ENCODE results near the gene BMERB1.
"Not testable (repeated sequence)": the region's sequence is repeated elsewhere in the genome, so short reads cannot be mapped to it uniquely, and the experiment has no call there.

BMERB1 gene

DNA sequence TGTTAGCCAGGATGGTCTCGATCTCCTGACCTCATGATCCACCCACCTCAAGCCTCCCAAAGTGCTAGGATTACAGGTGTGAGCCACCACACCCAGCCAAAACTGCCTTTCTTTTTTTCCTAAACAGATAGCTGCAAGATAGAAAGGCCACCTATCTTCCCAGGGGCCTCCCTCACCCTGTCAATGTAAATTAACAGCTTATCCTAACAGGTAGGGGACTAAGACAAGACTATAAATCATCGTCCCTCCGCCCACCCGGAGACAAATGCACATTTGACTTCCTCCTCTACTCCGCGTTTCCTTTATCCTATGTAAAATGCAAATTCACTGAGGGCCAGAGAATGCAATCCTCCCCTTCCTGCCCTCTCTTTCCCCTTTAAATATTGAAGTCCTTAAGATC, 137.2 kb downstream of the BMERB1 start:
- DNase-seq = no peak

DNA sequence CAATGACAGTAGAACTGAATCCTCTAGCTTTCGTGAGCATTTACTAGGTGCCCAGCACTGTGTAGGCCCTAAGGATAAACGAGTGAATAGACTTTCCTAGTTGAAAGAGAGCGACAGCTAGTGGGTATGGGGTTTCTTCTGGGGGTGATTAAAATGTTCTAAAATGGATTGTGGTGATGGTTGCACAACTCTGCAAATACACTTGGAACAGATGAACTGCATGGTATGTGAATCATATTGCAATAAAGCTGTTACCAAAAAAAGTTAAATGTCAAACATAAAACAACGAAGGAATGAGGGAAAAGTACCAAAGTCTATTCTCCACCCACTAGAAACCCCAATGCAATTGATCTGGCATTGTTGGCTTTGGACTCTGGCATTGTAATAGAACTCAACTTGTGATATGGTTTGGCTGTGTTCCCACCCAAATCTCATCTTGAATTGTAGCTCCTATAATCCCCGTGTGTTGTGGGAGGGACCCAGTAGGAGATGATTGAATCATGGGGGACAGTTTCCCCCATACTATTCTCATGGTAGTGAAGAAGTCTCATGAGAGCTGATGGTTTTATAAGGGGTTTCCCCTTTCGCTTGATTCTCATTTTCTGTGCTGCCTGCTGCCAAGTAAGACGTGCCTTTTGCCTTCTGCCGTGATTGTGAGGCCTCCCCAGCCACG, 138.1 kb downstream of the BMERB1 start:
- peak; percentile 55 for DNase-seq

DNA sequence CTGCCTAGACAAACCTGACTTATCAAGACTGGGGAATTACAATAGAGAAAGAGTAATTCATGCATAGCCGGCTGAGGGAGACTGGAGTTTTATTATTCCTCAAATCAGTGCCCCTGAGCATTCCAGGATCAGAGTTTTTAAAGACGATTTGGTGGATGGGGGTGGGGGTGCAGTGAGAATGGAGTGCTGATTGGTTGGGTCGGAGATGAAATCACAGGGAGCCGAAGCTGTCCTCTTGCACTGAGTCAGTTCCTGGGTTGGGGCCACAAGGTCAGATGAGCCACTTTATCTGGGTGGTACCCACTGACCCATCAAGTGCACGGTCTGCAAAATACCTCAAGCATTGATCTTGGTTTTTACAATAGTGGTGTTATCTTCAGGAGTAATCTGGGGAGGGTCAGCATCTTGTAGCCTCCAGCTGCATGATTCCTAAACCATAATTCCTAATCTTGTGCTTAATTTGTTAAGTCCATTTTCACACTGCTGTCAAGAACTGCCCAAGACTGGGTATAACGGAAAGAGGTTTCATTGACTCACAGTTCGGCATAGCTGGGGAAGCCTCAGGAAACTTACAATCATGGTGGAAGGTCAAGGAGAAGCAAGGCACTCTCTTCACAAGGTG, 139.0 kb downstream of the BMERB1 start:
- DNase-seq = no peak

DNA sequence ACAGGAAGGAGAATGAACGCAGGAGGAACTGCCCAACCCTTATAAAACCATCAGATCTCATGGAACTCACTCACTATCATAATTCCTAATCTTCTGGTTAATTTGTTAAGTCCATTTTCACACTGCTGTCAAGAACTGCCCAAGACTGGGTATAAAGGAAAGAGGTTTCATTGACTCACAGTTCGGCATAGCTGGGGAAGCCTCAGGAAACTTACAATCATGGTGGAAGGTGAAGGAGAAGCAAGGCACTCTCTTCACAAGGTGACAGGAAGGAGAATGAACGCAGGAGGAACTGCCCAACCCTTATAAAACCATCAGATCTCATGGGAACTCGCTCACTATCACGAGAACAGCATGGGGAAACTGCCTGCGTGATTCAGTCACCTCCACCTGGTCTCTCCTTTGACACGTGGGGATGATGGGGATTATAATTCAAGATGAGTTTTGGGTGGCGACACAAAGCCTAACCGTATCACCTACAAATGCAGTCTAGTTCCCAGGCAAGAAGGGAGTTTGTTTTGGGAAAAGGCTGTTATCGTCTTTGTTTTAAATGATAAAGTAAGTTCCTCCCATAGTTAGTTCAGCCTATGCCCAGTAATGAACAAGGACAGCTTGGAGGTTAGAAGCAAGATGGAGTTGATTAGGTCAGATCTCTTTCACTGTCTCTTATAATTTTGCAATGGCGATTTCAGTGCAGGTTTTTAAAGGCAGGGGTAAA, 139.7 kb downstream of the BMERB1 start:
- not testable (repeated sequence) for DNase-seq

DNA sequence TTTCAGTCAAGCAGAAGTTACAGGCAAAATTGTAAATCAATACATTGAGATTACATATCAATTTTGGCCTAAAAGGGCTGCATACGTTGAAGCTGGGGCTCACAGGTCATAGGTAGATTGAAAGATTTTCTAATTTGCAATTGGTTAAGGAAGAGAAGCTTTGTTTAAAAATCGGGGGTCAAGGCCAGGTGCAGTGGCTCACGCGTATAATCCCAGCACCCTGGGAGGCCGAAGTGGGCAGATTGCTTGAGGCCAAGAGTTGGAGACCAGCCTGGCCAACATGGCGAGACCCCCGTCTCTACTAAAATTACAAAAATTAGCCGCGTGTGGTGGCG, 140.2 kb downstream of the BMERB1 start:
- no peak for DNase-seq

DNA sequence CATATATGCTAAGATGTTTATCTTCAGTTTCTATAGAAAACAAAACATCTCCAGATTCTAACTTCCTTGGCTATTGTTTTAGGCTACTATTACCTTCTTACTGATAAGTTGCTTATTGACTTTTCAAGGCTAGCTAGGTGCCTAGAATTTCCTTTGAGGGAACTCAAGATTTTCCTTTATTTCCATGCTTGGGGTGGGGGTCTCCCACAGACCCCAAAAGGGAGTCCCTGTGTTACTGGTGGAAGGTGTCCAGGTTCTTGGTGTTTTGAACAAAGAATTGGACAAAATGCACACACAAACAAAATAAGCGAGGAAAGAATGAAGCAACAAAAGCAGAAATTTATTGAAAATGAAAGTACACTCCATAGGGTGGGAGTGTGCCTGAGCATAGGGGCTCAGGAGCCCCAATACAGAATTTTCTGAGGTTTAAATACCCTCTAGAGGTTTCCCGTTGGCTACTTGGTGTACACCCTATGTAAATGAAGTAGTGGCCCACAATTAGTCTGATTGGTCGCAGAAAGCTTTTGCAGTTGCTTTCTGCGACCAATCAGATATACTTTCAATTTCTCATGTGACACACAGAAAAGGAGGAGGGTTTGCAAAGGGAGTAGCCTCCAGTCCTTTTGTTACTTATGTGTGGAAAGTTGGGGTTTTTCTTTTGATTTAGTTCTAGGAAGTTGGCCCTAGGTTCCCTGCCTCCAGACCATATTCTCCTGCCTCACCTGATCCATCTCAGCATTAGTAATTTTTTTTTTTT, 141.1 kb downstream of the BMERB1 start:
- no peak for DNase-seq

DNA sequence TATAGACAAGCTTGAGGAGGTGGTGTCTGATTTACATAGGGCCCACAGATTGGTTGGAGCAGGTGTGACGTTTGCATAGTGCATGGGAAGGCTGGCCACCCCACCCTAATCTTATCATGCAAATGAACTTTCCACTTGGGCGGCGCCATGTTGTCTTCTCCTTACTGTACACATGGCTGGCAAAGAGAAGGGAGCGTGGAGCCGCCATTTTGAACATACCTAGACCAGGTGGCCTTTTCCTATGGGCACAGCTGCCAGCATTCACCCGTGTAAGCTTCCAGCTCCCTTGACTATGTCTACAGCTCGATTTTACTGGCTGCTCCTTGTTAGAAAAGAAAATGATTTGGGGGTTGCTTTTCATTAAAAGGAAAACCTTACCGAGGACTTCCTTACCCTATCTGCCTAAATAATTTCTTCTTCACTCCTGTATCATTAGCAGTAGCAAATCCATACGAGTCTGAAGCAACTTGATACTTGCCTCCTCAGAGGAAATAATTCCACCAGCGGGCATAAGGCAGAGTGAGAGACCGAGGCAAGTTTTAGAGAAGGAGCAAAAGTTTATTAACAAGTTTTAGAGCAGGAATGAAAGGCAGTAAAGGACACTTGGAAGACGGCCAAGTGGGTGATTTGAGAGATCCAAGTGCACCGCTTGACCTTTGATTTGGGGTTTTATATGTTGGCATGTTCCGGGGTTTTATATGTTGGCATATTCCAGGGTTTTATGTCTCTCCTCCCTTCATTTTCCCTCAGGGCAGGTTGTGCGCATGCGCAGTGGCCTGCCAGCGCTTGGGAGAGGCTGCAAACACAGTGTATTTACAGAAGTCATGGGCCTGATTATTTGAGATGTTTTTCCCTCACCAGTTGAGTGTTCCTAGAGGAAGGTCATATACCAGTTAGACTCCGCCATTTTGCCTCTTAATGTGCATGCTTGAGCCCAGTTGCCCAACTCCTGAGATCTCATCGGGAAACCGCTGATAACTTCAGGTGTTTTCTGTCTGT, 142.9 kb downstream of the BMERB1 start:
- DNase-seq = no peak

DNA sequence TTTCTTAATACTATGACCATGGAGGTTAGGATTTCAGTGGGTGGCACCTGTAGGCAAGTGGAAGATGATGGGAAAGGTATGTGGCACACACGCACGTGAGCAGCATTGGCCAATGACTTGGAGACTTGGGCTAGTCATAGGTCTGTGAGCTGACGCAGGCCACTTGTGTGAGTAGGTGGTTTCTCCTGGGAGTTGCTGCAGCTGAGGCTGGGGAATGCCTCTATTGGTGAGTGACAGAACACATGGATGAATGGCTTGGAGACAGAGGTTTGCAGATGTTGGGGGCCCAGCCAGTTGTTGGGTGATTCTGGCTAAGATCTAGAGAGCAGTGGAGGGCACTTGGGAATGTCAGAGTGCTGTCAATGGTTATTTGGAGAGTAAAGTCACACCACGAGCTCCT, 144.4 kb downstream of the BMERB1 start:
- DNase-seq = no peak

DNA sequence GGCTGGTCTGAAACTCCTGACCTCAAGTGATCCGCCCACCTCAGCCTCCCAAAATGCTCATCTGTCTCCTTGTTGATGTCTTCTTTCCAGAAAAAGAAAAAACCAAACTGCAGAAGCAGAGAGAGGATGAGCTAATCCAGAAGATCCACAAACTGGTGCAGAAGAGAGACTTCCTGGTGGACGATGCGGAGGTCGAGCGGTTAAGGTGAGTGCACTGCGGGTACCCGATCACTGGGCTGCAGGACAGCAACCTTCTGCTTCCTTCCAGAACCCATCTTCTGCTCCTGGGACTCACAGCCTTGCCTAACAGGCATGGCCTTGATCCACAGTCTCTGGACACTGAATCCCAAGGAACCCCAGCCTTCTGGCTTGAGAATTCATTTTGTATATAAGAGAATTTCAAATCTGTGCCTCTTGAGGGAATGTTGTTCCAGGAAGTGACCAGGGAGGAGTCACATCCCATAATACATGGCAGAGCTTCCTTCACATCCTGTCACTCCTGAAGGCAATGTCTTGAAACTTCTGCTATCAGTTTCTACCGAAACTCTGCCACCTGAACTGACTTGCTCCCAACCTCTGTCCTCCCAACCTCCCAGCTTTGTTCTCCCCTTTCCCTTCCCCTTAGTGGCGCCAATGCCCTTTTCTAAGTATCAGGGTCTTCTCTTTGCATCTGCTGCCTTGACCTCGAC, 146.9 kb downstream of the BMERB1 start:
- no peak for DNase-seq

DNA sequence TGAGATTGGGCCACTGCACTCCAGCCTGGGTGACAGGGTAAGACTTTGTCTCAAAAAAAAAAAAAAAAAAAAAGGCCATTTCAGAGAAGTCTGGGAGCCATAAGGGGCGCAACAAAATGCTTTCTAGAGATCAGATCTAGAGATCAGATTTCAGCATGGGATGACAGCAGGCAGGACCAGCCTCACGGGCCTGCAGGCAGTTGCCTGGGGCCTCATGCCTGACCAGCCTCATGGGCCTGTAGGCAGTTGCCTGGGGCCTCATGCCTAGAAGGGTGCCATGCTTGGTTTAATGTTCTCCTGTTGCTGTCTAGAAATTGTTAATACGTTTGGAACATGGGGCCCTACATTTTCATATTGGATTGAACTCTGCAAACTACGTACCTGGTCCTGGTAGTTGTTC, 149.1 kb downstream of the BMERB1 start:
- no peak for DNase-seq

DNA sequence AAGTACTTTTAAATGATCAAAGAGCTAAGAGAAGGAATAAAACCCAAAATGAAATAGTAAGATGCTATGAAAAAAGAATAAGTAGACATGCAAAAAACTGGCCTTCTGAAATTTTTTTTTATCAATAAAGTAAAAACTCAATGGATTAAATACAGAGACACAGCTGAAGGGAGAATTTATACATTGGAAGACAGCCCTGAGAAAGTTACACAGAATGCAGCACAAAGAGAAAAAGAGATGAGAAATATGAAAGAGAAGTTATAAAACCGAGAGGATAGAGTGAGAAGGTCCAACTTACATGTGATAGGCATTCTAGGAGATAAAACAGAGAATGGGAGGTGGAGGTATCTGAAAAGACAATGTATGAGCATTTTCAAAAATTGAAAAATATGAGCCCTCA, 151.6 kb downstream of the BMERB1 start:
- DNase-seq = no peak

DNA sequence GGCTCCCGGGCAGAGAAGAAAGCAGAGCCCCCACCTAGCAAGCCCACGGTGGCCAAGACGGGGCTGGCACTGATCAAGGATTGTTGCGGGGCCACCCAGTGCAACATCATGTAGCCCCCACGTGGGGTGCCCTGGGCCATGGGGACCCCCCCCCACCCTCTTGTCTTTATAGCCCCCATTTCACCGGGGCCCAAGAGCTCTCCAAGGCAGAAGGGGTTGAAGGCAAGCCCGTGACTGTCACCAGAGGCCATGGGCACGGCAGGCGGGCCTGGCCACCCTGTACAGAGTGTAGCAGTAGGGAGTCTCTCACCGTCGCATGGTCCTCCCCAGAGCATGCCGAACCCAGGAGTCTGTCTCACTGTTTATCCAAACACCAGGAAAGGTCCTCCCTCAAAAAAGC, 152.3 kb downstream of the BMERB1 start:
- no peak for DNase-seq

DNA sequence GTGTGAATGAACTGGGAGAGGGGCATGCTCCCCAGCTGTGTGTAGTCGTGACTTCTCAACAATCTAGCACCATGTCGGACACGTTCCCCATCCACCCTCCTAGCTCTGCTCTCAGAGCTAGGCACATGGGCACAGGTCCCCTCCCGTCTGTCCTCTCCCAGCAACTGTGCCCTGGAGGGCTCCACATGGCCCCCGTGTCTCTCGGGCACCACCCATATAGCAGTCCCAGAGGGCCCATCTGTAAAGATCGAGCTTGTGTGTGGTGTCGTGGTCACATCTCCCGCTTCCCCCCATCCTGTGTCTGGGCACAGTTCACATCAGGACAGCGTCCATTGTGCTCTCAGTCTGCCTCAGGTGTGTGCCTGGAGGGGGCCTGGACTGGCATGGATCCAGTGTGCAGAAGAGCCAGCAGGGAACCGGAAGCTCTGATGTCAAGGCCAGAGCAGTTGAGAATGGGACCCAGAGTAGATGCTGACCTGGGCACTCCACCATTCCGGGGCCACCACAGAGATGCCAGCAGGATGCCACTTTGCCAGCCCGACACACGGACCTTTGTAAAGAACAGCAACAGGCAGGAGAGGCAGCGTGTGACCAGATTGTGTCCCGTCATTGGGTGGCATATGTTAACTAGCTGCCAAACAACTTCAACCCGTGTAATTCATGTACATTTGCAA, 152.9 kb downstream of the BMERB1 start:
- no peak for DNase-seq

DNA sequence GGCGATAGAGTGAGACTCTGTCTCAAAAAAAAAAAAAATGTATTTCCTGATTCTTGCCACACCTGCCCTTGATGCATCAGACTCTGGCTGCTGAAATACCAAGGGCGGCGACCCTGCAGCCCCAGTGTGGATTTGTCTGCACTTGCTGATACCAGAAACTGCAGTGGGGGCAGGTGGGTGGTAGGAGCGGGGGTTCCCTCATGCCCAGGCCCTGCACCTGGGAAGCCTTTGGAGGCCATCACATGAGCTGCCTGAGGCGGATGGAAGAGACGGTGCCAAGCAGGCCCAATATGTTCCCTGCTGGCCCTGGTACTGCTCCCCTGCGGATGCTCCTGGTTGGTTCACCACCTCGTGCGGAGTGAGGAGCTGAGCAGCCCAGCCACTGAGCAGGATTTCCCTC, 157.9 kb downstream of the BMERB1 start:
- DNase-seq = no peak

DNA sequence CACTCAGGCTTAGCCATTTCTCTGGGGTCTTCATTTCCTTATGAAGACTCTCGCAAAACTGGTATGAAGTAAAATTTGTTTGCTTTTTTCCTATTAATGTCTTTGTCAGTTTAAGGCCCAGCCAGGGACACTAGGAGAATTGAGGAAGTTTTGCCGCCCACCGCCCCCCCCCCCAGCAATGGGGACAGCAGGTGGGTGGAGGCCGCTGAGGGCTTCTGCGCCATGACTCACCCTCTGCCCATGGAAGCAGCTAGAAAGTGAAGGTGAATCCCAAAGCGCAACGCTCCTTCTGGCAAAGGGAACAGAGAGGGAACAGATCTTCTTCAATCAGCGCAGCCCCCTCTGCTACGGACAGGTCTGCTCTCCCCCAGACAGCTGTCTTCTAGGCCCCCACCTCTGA, 158.8 kb downstream of the BMERB1 start:
- no peak for DNase-seq

DNA sequence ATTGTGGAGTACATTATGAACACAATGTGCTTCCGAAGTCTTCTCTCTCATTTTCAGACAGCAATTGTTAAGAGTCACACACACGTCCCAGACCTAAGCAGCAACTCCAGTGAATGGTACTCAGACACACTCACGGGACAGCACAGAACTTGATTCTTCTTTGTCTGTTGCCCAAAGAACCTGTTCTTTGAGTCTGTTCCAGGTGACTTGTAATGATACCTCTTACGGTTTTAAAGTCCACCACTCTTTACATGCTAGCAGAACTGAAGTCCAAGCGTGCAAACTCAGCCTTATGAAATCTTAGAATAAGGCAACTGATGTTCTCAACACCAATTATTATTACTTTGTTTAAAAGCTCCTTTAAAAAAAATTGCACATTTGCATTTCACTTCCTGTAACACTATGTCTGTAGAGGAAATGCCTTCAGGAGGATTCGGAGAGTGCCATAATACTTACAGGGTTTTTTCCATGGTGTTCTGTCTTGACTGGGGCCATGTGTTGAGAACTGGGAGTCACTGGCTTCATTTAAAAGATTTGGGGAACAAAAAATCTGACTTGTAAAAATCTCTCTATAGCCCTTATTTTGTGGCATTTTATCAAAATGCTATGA, 160.4 kb downstream of the BMERB1 start:
- no peak for DNase-seq

DNA sequence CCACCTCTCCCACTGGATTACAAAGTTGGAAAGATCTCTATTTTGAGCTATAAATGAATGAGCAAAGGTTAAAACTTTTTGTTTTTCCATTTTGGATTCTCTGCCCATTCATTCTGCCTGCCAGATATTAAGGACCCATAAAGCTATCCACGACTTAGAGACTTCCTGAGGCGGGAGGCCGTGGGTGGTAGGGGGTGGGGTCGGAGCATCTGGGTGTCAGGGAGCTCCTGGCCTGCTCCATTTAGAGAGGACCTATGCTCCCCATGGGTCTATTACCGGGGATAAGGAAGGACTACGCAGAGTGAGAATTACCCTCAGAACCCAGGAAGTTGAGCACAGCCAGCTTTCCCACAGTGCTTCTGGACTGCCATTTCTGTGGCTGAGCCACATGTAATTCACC, 162.7 kb downstream of the BMERB1 start:
- no peak for DNase-seq

DNA sequence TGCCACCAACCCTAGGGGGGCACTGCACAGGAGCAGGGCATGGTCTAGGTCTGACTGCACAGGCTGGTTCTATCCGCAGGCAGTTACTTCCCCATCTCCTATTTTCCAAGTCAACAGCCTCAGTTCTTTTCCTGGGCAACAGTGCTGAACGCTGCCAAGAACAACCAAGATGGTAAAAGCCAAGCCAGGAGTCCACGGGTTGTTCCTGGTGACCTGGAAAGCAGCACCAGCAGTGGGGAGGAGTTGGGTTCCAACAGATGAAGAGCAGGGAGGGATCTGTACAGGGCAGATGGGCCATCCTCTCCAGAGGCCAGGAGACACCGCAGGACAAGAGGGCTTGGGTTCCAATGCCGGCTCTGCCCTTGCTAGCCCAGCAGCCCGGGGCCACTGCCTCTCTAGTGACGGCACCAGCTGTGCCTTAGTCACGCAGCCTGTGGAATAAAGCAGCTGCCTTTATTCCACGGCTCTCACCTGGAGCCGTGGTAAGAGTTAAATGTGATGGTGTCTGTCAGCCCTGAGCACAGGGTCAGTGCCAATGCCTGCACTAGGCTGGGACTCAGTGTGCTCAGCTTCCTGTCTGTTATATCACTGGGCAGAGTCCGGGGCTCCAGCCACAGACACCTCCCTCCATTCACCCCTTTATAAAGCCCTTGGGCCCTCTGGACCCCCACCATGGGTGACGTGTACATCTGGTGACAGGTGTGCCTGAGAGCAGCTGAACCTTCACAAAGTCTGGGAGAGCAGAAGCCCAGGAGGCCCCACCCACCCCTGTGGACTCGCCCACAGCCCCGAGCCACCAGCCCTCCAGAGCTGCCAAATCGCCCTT, 163.6 kb downstream of the BMERB1 start:
- no peak for DNase-seq

DNA sequence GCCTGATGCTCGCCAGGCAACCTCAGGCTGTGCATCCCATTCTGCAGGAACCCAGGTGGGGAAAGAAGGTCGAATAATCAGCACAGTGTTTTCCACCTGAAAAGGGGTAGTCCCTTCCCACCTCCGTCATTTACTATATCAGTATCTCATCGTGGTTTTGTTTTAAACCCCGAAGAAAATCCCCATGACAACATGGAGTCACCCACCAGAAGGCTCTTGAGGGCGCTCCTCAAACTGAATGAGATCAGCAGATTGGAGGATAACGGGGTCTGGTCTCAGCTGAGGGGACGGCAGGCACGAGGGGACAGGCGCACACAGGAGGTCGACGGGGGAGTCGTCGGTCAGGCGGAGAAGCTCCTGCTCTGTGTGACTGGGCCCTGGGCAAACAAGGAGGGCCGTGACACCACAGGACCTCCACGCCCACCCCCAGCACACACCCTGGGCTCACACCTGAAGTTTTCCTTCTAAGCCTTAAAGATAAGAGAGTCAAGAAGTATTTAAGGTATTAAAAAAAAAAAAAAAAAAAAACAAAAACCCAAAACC, 164.3 kb downstream of the BMERB1 start:
- DNase-seq = peak; percentile 38

Measured in stimulated activated CD8-positive, alpha-beta memory T cell treated with anti-CD3 and anti-CD28 coated beads, Interleukin-4, amount 100 ng/mL, for 48 hours (primary cell).